GM12878 (cell line): ENCODE data around the gene SAMSN1. TPM values are rescaled to one million over a fixed set of nuclear protein-coding genes. Genes with fewer than 3 reads are reported as not detected.

Experiments used
- ASH2L ChIP-seq: fragments of 300-600, 200-600 bp; sonication (generic); IDR thresholded peaks from 2 replicates; pipeline ENCODE4 v1.6.1; 2017; ENCODE audit warnings: low read depth, mild to moderate bottlenecking, borderline replicate concordance
- NFIC ChIP-seq: IDR thresholded peaks from 2 replicates; pipeline ENCODE4 v1.6.1; 2012; ENCODE audit warnings: low read depth, mild to moderate bottlenecking, inconsistent platforms, low read length, moderate library complexity
- RAD51 ChIP-seq: fragments of 450-650 bp; IDR thresholded peaks from 2 replicates; pipeline ENCODE4 v1.6.1; 2016; ENCODE audit warnings: moderate library complexity, mild to moderate bottlenecking, inconsistent platforms
- SUPT20H ChIP-seq: IDR thresholded peaks from 2 replicates; pipeline ENCODE4 v1.6.1; 2011; ENCODE audit warnings: low read depth, mild to moderate bottlenecking, low read length, moderate library complexity, borderline replicate concordance; ENCODE audit not compliant: control insufficient read depth
- ZNF24 ChIP-seq: fragments of 450-650 bp; IDR thresholded peaks from 2 replicates; pipeline ENCODE4 v1.6.1; 2017; ENCODE audit warnings: antibody characterized with exemption, mild to moderate bottlenecking
- polyA plus RNA-seq, 11 experiments: library from polyadenylated mRNA; depleted of rRNA in 4 of 11; unstranded in 6 of 11; stranded (reverse) in 5 of 11; fragments of >200 nt; fragmentation: Nextera tagmentation in 4 of 11; fragmentation: Illumina TruSeq in 1 of 11; extraction: Ambion mirVana in 4 of 11; extraction: Trizol in 1 of 11; gene quantifications; 1 replicate in 1 of 11; 2 replicates in 10 of 11; pipeline versions ENCODE4 v1.2.1 to v1.2.3, GENCODE V29; 2011 to 2016; ENCODE audit warnings: inconsistent platforms in 2 of 11, missing spikeins in 2 of 11, low read depth in 1 of 11
- total RNA-seq, 4 experiments: library from RNA; depleted of rRNA in 3 of 4; stranded (reverse); fragments of >200 nt in 3 of 4; fragmentation: Illumina TruSeq in 1 of 4; extraction: Trizol in 1 of 4; gene quantifications; 2 replicates each; pipeline versions ENCODE4 v1.2.1 to v1.2.3, GENCODE V29; 2013 to 2021
- TF ChIP-seq, protein P1 (sequence below): IDR thresholded peaks from 2 replicates; pipeline ENCODE4 v1.6.1; 2012; ENCODE audit warnings: improper control_type of control experiment, low read depth, low read length; ENCODE audit not compliant: insufficient replicate concordance

Gene SAMSN1
- total and polyA plus RNA-seq, 10 of the 15 experiments (the other 5 are each of a cell fraction or from before 2014, with no cell fraction given): 23.2 to 102 (median 44.9) TPM

GRCh38 chr21:14526836-14527695 is 19.0 kb downstream of the SAMSN1 start (continued):
- TF ChIP-seq, protein P1, sequence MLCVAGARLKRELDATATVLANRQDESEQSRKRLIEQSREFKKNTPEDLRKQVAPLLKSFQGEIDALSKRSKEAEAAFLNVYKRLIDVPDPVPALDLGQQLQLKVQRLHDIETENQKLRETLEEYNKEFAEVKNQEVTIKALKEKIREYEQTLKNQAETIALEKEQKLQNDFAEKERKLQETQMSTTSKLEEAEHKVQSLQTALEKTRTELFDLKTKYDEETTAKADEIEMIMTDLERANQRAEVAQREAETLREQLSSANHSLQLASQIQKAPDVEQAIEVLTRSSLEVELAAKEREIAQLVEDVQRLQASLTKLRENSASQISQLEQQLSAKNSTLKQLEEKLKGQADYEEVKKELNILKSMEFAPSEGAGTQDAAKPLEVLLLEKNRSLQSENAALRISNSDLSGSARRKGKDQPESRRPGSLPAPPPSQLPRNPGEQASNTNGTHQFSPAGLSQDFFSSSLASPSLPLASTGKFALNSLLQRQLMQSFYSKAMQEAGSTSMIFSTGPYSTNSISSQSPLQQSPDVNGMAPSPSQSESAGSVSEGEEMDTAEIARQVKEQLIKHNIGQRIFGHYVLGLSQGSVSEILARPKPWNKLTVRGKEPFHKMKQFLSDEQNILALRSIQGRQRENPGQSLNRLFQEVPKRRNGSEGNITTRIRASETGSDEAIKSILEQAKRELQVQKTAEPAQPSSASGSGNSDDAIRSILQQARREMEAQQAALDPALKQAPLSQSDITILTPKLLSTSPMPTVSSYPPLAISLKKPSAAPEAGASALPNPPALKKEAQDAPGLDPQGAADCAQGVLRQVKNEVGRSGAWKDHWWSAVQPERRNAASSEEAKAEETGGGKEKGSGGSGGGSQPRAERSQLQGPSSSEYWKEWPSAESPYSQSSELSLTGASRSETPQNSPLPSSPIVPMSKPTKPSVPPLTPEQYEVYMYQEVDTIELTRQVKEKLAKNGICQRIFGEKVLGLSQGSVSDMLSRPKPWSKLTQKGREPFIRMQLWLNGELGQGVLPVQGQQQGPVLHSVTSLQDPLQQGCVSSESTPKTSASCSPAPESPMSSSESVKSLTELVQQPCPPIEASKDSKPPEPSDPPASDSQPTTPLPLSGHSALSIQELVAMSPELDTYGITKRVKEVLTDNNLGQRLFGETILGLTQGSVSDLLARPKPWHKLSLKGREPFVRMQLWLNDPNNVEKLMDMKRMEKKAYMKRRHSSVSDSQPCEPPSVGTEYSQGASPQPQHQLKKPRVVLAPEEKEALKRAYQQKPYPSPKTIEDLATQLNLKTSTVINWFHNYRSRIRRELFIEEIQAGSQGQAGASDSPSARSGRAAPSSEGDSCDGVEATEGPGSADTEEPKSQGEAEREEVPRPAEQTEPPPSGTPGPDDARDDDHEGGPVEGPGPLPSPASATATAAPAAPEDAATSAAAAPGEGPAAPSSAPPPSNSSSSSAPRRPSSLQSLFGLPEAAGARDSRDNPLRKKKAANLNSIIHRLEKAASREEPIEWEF: no peak
- TF ChIP-seq NFIC (0 out of 2 replicates have a peak, but pooled peaks have one; percentile 18), ZNF24 (no peak), ASH2L (no peak), SUPT20H (no peak), RAD51 (peak; percentile 93)
